ENCODE measurements around the gene TTBK1.

DNA sequence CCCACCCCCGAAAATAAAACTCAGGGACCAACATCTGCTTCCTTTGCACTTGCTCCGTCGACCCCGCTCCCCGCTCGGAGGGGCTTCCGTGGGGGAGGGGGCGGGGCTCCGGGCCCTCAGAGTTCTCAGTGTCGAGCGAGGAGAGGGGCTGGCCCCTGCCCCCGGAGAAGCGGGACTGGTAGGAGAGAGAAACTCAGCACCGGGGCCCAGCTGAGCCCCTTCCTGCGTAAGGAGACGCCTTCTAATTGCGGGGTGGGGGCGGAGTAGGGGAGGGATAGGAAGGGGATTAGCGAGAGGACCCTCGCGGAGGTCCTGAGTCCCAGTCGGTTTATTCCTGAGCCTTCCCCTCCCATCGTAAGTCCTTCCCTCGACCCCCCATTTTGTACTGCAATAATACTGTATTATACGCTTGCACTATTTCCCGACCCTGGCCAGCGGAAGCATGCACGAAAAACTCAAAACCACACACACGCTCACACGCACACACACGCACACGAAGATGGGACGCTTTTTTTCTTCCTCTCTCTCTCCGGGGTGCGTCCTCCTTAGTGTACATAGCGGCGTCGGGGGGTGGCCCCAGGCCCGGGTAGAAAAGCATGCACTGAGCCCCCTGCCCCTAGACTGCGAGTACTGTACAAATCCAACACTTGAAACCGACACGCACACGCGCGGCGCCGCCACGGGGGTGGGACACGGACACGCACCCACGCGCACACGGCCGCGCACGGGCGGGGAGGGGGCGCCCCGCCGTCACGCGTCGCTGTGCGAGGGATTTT is 32.7 kb downstream of the TTBK1 start:
- no peak for TF ChIP-seq EZH2 (IDR thresholded peaks at IDR 0.05; ENCODE audit: borderline replicate concordance, low read depth, low read length, poor library complexity, severe bottlenecking)
- TF ChIP-seq CTCF (conservative IDR thresholded peaks at IDR 0.05; ENCODE audit: low read depth, low read length), result no peak

Measured in A673 (cell line).